ENCODE measurements around the gene CLEC16A. TPM values are rescaled to one million over a fixed set of nuclear protein-coding genes. Genes with fewer than 3 reads are reported as not detected.

Gene CLEC16A
- total and polyA plus RNA-seq, 2 experiments from 2014 or later: 9.9 to 24.1 TPM

DNA sequence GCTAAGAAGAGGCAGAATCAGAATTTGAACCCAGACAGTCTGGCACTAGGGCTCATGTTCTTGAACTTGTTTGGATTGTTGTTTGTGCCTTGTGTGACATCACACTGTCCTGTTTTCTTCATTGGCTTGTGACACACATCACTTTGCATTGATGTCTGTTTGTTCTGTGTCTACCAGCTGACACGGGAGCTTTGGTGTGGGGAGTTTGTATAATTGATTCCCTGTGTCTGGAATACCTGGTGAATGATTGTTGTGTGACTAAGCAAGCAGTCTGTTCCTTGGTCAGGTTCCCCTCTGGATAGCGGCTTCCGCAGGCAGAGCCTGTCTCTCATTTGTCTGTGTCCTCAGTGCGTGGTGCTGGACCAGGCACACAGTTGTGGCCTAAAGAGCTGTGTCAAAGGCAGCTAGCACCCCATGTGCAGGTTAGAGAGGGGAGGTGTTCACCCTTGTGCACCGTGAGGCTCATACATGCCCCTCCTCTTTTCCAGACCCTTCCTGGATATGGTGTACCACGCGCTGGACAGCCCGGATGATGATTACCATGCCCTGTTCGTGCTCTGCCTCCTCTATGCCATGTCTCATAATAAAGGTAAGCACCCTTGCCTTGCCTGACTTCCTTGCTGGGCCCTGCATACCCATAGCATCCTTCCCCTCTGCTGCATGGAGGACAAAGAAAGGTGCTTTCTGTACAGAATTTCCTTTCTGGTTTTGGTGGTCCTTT lies 80.1 kb downstream of the CLEC16A start:
- Histone ChIP-seq H3F3A (replicated peaks; ENCODE audit: low read depth) (no peaks in the 10 kb centered on the region), H4K20me1 (replicated peaks; ENCODE audit: insufficient read depth) (no peaks in the 10 kb centered on the region), H3K79me2 (replicated peaks; ENCODE audit: insufficient read depth) (no peaks in the 10 kb centered on the region), H3K4me1 (ENCODE audit: insufficient read depth) (no peaks in the 10 kb centered on the region), H2AFZ (no peak overlapping the region), H3K36me3 (ENCODE audit: insufficient read depth) (no peaks in the 10 kb centered on the region), H3K9me2 (ENCODE audit: insufficient read depth) (no peaks in the 10 kb centered on the region), H3K27me3 (ENCODE audit: insufficient read depth) (no peaks in the 10 kb centered on the region), H3K4me3 (no peak overlapping the region), H3K27ac (ENCODE audit: low read depth) (no peak overlapping the region), H3K4me2 (no peak overlapping the region)
- H3K27ac Mint-ChIP-seq: no peak overlapping the region
- TF ChIP-seq CTCF (conservative IDR thresholded peaks at IDR 0.05; ENCODE audit: low read depth in 2 of 2): no peak
- H3K4me1 Mint-ChIP-seq: 0 out of 3 replicates have a peak, but pooled peaks cover 2% of the 10 kb centered on the region
- ATAC-seq (no peak), DNase-seq (ENCODE audit: low spot score) (no peak)
- peaks cover 3% of the 10 kb centered on the region; the same call in 2 of the 3 replicates for H3K9me3 Mint-ChIP-seq
- peaks cover 27% of the 10 kb centered on the region for H3K36me3 Mint-ChIP-seq (ENCODE audit: low read depth)
- H3K4me3 Mint-ChIP-seq: no peak overlapping the region; the same call in 2 of the 3 replicates
- H3K27me3 Mint-ChIP-seq (ENCODE audit: insufficient read depth, low read depth, poor library complexity): peaks cover 2% of the 10 kb centered on the region

DNA sequence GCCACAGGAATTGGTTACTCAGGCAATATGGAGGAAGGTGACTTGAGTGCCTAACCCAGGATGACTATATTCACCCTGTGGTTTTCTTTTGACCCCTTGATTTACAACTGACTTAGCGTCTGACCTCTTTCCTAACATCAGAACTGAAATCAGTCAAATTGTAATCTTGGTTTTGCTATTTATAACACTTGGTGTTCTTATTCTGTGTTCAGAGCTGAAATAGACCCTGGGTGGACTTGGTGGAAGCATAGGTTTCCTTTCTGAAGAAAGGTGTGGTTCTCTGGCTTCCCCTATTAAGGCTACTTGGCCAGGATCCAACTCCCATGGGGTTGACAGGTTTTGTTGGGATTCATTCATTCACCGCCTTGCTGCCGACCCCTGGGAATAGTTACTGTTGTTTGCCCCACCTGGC lies 80.8 kb downstream of the CLEC16A start:
- Histone ChIP-seq H3K79me2 (replicated peaks; ENCODE audit: insufficient read depth) (no peaks in the 10 kb centered on the region), H2AFZ (no peak overlapping the region), H3K36me3 (ENCODE audit: insufficient read depth) (no peaks in the 10 kb centered on the region), H3K9me2 (ENCODE audit: insufficient read depth) (no peaks in the 10 kb centered on the region), H3K4me1 (ENCODE audit: insufficient read depth) (no peaks in the 10 kb centered on the region), H3F3A (replicated peaks; ENCODE audit: low read depth) (no peaks in the 10 kb centered on the region), H4K20me1 (replicated peaks; ENCODE audit: insufficient read depth) (no peaks in the 10 kb centered on the region), H3K27me3 (ENCODE audit: insufficient read depth) (no peaks in the 10 kb centered on the region), H3K27ac (ENCODE audit: low read depth) (no peak overlapping the region), H3K4me2 (no peak overlapping the region), H3K4me3 (no peak overlapping the region)
- H3K4me1 Mint-ChIP-seq: 0 out of 3 replicates have a peak, but pooled peaks cover 2% of the 10 kb centered on the region
- H3K27ac Mint-ChIP-seq: no peak overlapping the region
- H3K9me3 Mint-ChIP-seq: peaks cover 3% of the 10 kb centered on the region; the same call in 2 of the 3 replicates
- ATAC-seq (no peak), DNase-seq (ENCODE audit: low spot score) (no peak)
- H3K27me3 Mint-ChIP-seq (ENCODE audit: insufficient read depth, low read depth, poor library complexity): peaks cover 2% of the 10 kb centered on the region
- peaks cover 32% of the 10 kb centered on the region for H3K36me3 Mint-ChIP-seq (ENCODE audit: low read depth)
- no peak overlapping the region; the same call in 2 of the 3 replicates for H3K4me3 Mint-ChIP-seq
- no peak for TF ChIP-seq ZNF331 (CRISPR knock-in tag; IDR thresholded peaks at IDR 0.05; ENCODE audit: low read depth)
- TF ChIP-seq CREB1 (CRISPR knock-in tag; IDR thresholded peaks at IDR 0.05; ENCODE audit: low read depth): no peak
- TF ChIP-seq ZNF114 (CRISPR knock-in tag; IDR thresholded peaks at IDR 0.05): no peak
- no peak for TF ChIP-seq POLR2AphosphoS5 (IDR thresholded peaks at IDR 0.05; ENCODE audit: low read depth)
- TF ChIP-seq REST (IDR thresholded peaks at IDR 0.05; ENCODE audit: unreplicated experiment): no peak
- TF ChIP-seq ETS1 (IDR thresholded peaks at IDR 0.05): no peak
- no peak for TF ChIP-seq STAT1 (IDR thresholded peaks at IDR 0.05; ENCODE audit: unreplicated experiment)
- TF ChIP-seq NANOG (IDR thresholded peaks at IDR 0.05; ENCODE audit: borderline replicate concordance): no peak
- no peak for TF ChIP-seq EZH2 (IDR thresholded peaks at IDR 0.05; ENCODE audit: low read depth, unreplicated experiment)

Data from GM23338 (cell line).